GM18861 (cell line): ENCODE measurements around the gene CMYA5.

Experiments
- ATAC-seq: cut with Tn5 transposase; IDR thresholded peaks from one replicate; pipeline ENCODE4 v1.9.1; 2021; ENCODE audit not compliant: unreplicated experiment

Gene CMYA5

GRCh38 chr5:79793304-79793703 is 103.7 kb downstream of the CMYA5 start:
- ATAC-seq, result no peak

GRCh38 chr5:79793722-79794121 is 104.1 kb downstream of the CMYA5 start:
- no peak for ATAC-seq

DNA sequence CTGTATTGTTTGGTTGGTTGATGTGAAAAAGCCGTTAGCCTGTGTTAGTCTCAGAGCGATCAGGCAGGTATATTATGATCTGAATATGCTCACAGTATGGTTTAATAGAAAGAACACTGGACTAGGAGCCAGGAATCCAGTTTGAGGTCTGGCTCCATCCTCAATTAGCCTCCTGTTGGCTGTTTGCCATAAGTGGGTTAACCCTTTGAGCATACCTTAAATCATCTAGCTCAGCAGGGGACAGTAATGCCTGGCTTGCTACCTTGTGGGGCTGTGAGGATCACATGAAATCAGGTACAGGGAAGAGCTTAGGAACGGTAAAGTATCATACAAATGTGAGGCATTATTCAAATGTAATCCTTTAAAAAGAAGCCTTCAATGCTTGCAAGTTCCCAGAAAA is 104.7 kb downstream of the CMYA5 start:
- ATAC-seq, result no peak

GRCh38 chr5:79795764-79796398 is 106.2 kb downstream of the CMYA5 start:
- no peak for ATAC-seq

- ATAC-seq, result no peak
Measured at GRCh38 chr5:79798893-79799590, 109.4 kb downstream of the CMYA5 start.

DNA sequence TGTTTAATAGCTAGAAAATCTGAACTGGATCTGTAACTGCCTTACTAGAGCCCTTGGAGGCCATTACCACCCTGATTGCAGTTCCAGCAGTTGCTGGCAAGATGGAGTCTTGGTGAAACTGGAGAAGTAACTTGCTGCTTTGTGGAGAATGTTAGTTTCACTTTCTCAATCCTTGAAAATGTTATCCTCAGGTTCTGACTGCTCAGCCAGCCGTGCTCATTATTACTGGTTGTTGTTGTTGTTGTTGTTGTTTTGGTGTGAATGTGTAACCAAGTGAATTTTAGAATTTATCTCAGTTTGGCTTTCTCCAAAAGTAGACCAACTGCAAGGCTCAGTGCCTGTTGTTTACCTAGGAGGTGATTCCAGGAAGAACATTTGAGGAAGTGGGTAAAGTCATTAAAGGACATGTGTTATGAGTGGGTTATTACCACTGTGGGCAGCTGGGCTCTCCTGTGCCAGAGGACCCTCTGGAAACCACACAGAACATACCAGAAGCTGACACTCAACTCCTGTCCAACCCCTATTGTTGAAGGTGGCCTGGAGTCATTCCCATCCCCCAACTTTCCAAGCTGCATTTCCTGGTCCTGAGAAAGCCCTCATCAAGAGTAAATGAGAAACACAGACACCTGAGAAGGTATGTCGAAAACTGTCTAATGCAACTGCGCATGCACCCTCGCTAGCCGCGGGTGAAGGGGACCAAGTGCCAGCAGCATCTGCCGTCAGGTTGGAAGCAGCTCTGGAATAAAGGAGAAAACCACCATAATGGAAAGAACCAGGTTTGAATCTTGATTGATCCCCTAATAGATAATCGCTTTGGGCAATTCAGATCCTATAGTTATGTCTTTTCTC is 111.6 kb downstream of the CMYA5 start:
- ATAC-seq, result no peak

DNA sequence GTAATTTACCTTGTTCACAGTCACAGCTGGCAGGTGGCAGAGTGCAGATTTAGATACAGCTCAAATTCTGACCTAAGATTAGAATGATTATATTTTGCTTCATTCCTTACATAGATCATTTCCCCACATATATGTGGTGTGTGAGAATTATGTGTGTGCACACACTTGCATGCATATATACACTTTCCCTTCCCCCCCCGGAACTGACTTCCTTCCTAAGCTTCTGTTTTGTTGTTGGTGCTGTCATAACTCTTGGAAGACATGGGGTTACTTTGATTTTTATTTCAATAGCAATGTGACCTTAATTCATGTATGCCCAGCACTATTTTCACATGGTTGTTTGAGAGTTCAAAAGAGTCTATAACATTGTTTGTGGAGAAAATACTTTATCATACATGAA is 112.8 kb downstream of the CMYA5 start:
- no peak for ATAC-seq

DNA sequence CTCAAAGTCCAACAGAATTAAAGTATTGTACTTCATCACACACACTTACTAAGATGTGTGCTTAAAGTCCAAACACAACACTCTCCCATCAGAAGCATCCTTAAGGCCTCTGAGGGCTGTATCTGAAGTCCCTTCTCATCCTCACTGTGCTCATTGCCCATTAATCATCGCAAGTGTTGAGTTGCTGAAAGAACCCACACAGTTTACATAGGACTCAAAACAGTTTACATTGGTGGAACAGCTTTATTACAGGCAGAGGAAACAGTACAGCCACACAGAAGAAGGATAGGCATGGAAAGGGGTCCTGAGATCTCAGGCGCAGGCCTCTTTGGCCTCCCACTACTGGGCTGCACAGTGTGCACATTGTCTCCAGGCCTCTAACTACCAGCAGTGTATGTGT is 113.4 kb downstream of the CMYA5 start:
- ATAC-seq, result no peak

GRCh38 chr5:79806741-79807140 is 117.1 kb downstream of the CMYA5 start:
- ATAC-seq, result no peak

DNA sequence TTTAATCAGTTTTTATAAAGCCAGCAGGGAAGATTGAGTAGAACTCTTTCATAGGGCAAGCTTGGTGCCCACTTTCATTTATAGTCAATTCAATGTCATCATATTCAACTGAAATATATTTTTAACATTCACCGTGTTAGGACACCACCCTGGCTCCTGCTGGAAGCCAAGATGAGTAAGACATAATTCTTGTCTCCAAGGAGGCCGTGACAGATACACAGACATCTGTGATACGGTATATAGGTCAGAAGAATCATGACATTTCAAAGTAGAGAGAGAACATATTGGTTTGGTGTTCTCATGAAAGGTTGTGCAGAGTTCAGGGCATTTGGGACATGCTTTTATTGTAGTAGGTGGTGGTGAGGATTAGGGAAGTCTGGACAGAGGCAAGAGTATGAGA is 120.1 kb downstream of the CMYA5 start:
- ATAC-seq, result no peak

GRCh38 chr5:79811081-79811480 is 121.4 kb downstream of the CMYA5 start:
- ATAC-seq, result no peak

- ATAC-seq, result no peak
Measured at GRCh38 chr5:79811904-79812303, 122.3 kb downstream of the CMYA5 start.

GRCh38 chr5:79814699-79815098 is 125.1 kb downstream of the CMYA5 start:
- no peak for ATAC-seq

DNA sequence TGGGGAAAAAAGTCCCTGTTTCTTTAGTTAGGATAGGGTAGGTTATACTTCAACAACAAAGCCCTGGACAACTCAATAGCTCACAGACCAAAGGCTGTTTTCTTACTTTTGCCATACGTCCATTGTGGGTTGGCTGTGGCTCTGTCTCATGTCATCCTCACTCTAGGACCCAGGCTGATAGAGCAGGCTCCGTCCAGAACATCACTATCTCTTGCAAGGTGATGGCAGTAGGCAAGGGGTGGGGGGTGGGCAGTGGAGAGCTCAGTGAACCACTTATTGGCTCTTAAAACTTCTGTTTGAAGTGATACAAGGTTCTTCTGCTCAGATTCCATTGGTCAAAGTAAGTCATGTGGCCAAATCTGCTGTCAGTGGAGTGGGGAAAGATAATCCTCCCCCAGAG is 126.4 kb downstream of the CMYA5 start:
- ATAC-seq, result no peak

- ATAC-seq, result no peak
Measured at GRCh38 chr5:79820648-79821047, 131.0 kb downstream of the CMYA5 start.

- no peak for ATAC-seq
Measured at GRCh38 chr5:79824444-79824843, 134.8 kb downstream of the CMYA5 start.

GRCh38 chr5:79825802-79826201 is 136.2 kb downstream of the CMYA5 start:
- no peak for ATAC-seq

DNA sequence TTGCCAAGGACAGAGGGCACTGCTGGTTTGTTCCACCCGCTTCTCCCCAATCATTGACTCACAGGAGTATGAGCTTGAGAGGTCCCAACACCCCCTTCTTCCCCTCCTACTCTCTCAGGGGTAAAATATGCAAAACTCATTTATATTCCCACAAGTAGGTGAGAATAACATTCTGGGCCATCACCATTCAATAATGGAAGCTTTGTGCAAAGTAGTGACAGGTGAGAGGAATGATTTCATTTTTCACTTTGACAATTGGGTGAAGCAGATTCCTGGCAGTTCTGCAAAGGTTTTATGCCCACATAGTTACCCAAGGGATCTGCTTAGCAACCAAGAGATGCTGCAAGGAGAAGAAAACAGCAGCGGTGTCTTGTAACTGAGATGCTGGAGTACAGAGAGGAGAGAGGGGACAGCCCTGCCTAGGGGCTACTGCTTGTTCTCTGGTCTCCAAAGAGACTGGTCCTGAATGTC is 137.6 kb downstream of the CMYA5 start:
- no peak for ATAC-seq

DNA sequence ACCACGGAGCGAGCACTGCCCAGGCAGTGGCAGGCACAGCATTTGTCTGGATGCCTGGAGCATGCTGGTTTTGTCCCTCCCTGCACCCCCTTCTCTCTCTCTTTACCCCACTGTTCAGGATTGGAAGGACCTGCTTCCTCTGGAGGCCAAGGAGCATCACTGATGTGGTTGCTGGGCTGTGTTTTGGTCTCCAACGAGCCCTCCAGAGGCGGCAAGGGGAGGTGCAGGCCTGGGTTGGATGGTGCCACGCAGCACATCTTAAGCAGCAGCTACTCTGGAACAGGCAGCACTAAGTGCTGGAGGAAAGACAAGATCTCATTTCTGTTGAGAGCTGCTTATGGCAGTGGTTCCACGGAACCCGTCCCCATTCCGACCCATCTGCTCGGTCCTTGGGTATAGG is 139.6 kb downstream of the CMYA5 start:
- ATAC-seq, result no peak

- no peak for ATAC-seq
Measured at GRCh38 chr5:79831381-79832309, 142.0 kb downstream of the CMYA5 start.

- ATAC-seq, result no peak
Measured at GRCh38 chr5:79832911-79833310, 143.3 kb downstream of the CMYA5 start.
